Endothelial cell of umbilical vein (primary cell): ENCODE results near the gene NBEA. TPM values are rescaled to one million over a fixed set of nuclear protein-coding genes. Genes with fewer than 3 reads are reported as not detected.
"Not testable (repeated sequence)": the region's sequence is repeated elsewhere in the genome, so short reads cannot be mapped to it uniquely, and the experiment has no call there.

Experiments
- BruUV-seq: library from RNA; stranded (reverse); fragments of 400-500 nt; replicated peaks from 2 replicates; lab custom pipeline; 2021; lab: Mats Ljungman, UMichigan
- CTCF ChIA-PET: fragments of 300-600, 350-600 bp; sonication (Branson Sonifier 250); formaldehyde crosslinking; loops from one replicate; lab custom pipeline; 2021; ENCODE audit warnings: antibody characterized with exemption, inconsistent platforms; lab: Charles Lee
- POLR2A ChIA-PET: fragments of 300-600, 350-600 bp; sonication (Branson Sonifier 250); formaldehyde crosslinking; loops from one replicate; lab custom pipeline; 2021; ENCODE audit warnings: antibody characterized with exemption, inconsistent platforms; lab: Charles Lee
- DNase-seq: peaks from one replicate; pipeline ENCODE4 v3.0.0-alpha.2; 2011; ENCODE audit warnings: low read depth, low spot score
- FAIRE-seq: peaks from 2 replicates; lab custom pipeline; 2011; peaks lifted over from hg19 to GRCh38; lab: Jason Lieb, UNC
- H2AFZ ChIP-seq: 2 replicates; pipeline ENCODE4 v1.6.0; 2012; ENCODE audit warnings: low read depth, low read length, control low read depth, inconsistent platforms
- H3K27ac ChIP-seq: 2 replicates; pipeline ENCODE4 v1.5.1; 2011; ENCODE audit warnings: low read depth, mild to moderate bottlenecking, control low read depth, low read length, moderate library complexity; ENCODE audit not compliant: insufficient read depth
- H3K27me3 ChIP-seq, 2 experiments: 2 replicates each; pipeline versions ENCODE4 v1.6.0 to v1.6.1; 2011; ENCODE audit warnings: low read length in 2 of 2, mixed read lengths in 1 of 2; ENCODE audit not compliant: control insufficient read depth in 2 of 2, insufficient read depth in 2 of 2
- H3K36me3 ChIP-seq, 2 experiments: 2 replicates in 1 of 2; 3 replicates in 1 of 2; pipeline ENCODE4 v1.5.1; 2011; ENCODE audit warnings: low read length in 2 of 2, mild to moderate bottlenecking in 1 of 2, moderate library complexity in 1 of 2; ENCODE audit not compliant: control insufficient read depth in 2 of 2, insufficient read depth in 2 of 2; ENCODE audit errors: extremely low read depth in 1 of 2
- H3K4me1 ChIP-seq: 3 replicates; pipeline ENCODE4 v1.5.1; 2011; ENCODE audit warnings: mild to moderate bottlenecking, low read length; ENCODE audit not compliant: control insufficient read depth, insufficient read depth; ENCODE audit errors: extremely low read depth
- H3K4me2 ChIP-seq: 2 replicates; pipeline ENCODE4 v1.6.1; 2011; ENCODE audit warnings: low read length, control low read depth, mixed read lengths; ENCODE audit not compliant: insufficient read depth
- H3K4me3 ChIP-seq, 3 experiments: fragments of 200-600 bp in 1 of 3; sonication (generic), shearing (Covaris generic) in 1 of 3; replicated peaks in 1 of 3; 2 replicates each; pipeline ENCODE4 v1.5.1; 2011 to 2016; ENCODE audit warnings: control low read depth in 3 of 3, low read length in 3 of 3, mild to moderate bottlenecking in 2 of 3, inconsistent platforms in 1 of 3, low read depth in 1 of 3, moderate library complexity in 1 of 3; ENCODE audit not compliant: insufficient read depth in 1 of 3
- H3K79me2 ChIP-seq: 2 replicates; pipeline ENCODE4 v1.6.0; 2012; ENCODE audit warnings: low read length, inconsistent platforms; ENCODE audit not compliant: control insufficient read depth, insufficient read depth
- H3K9ac ChIP-seq: replicated peaks from 2 replicates; pipeline ENCODE3; 2011; ENCODE audit warnings: low read length, control low read depth; ENCODE audit not compliant: insufficient read depth; ENCODE audit errors: extremely low read depth
- H3K9me1 ChIP-seq: replicated peaks from 3 replicates; pipeline ENCODE4 v1.6.0; 2011; ENCODE audit warnings: mild to moderate bottlenecking, low read length; ENCODE audit not compliant: control insufficient read depth, insufficient read depth; ENCODE audit errors: extremely low read depth
- H3K9me3 ChIP-seq: replicated peaks from 2 replicates; pipeline ENCODE4 v1.5.1; 2012; ENCODE audit warnings: low read length, inconsistent platforms; ENCODE audit not compliant: control insufficient read depth, insufficient read depth
- H4K20me1 ChIP-seq: replicated peaks from 2 replicates; pipeline ENCODE3; 2011; ENCODE audit warnings: mild to moderate bottlenecking, low read length; ENCODE audit not compliant: control insufficient read depth, insufficient read depth; ENCODE audit errors: extremely low read depth
- EZH2 ChIP-seq: IDR thresholded peaks from 2 replicates; pipeline ENCODE4 v1.6.1; 2012; ENCODE audit warnings: borderline replicate concordance, low read depth, mild to moderate bottlenecking, moderate library complexity, low read length, inconsistent platforms; ENCODE audit not compliant: severe bottlenecking
- FOS ChIP-seq: IDR thresholded peaks from 2 replicates; pipeline ENCODE4 v1.6.1; 2011; ENCODE audit warnings: mild to moderate bottlenecking, low read length, moderate library complexity, borderline replicate concordance; ENCODE audit not compliant: insufficient read depth
- dilution Hi-C: fragments of 300-500 bp; cut with MboI; formaldehyde crosslinking; loops from one replicate; pipeline ENCODE4 v1.15.0; 2019; ENCODE audit warnings: low sequenced_read_pairs; ENCODE audit not compliant: extremely low pct_ligation_motif_present
- intact Hi-C: fragments of 100-400 bp; cut with micrococcal nuclease; formaldehyde crosslinking; loops from one replicate; pipeline ENCODE4 v1.10.0; 2022
- polyA plus RNA-seq, 4 experiments: library from polyadenylated mRNA; depleted of rRNA in 3 of 4; stranded (reverse) in 3 of 4; unstranded in 1 of 4; fragments of >200 nt; gene quantifications; 2 replicates each; pipeline versions ENCODE4 v1.2.1 to v1.2.3, GENCODE V29; 2011 to 2012; ENCODE audit warnings: missing spikeins in 1 of 4
- total RNA-seq: library from RNA; stranded (reverse); gene quantifications from 2 replicates; pipeline ENCODE4 v1.2.3, GENCODE V29; 2021

NBEA gene
- total and polyA plus RNA-seq, 2 donors (not counting 3 experiments of a cell fraction or from before 2014, with no cell fraction given) = 3.0 to 4.8 TPM

GRCh38 chr13:34993470-34993869 lies 51.4 kb downstream of the NBEA start:
- Histone ChIP-seq H3K4me1 (no peaks in the 10 kb centered on the region), H3K9me3 (no peaks in the 10 kb centered on the region), H3K27me3 (no peaks in the 10 kb centered on the region), H3K4me2 (no peak overlapping the region), H4K20me1 (no peaks in the 10 kb centered on the region), H3K9ac (no peak overlapping the region), H3K36me3 (no peaks in the 10 kb centered on the region), H3K4me3 (no peak overlapping the region), H3K9me1 (no peaks in the 10 kb centered on the region), H3K79me2 (no peaks in the 10 kb centered on the region), H2AFZ (no peak overlapping the region), H3K27ac (no peak overlapping the region)
- intact Hi-C loops = no loop called here
- no peak for DNase-seq
- FAIRE-seq = no peak
- dilution Hi-C loops = no loop called here
- ChIA-PET CTCF (interaction anchor here (0.8 to 1.2 kb wide), 3 partner anchors 11 to 1193 kb away, joined by 3 read pairs; no protein-coding TSS in a partner anchor), POLR2A (no interaction called here)
- no TSS peak for BruUV-seq
- TF ChIP-seq EZH2 = no peak
- peak; percentile 10 for TF ChIP-seq FOS

GRCh38 chr13:35003734-35004133 lies 61.7 kb downstream of the NBEA start:
- intact Hi-C loops, DNase-seq, H3K9ac ChIP-seq, H3K79me2 ChIP-seq, H3K4me3 ChIP-seq, POLR2A ChIA-PET, H4K20me1 ChIP-seq, H2AFZ ChIP-seq, H3K4me1 ChIP-seq, H3K36me3 ChIP-seq, H3K27me3 ChIP-seq, H3K4me2 ChIP-seq, FAIRE-seq, dilution Hi-C loops, CTCF ChIA-PET, H3K27ac ChIP-seq, BruUV-seq, H3K9me3 ChIP-seq, H3K9me1 ChIP-seq: not testable (repeated sequence)
